DOHH2 (cell line): Measurements from ENCODE around the gene RBFOX2.

Source experiments
- EZH2phosphoT487 ChIP-seq: fragments of 200-600 bp; sonication (generic); IDR thresholded peaks from 2 replicates; pipeline ENCODE4 v1.6.1; 2017; ENCODE audit warnings: borderline replicate concordance, mild to moderate bottlenecking, antibody characterized with exemption, low read length, moderate library complexity, mixed read lengths
- TF ChIP-seq, protein P1 (sequence below): fragments of 200-600 bp; sonication (generic); IDR thresholded peaks from one replicate; pipeline ENCODE4 v1.5.1; 2014; ENCODE audit warnings: antibody characterized with exemption, mild to moderate bottlenecking, low read depth, low read length; ENCODE audit not compliant: poor library complexity, severe bottlenecking

DNA sequence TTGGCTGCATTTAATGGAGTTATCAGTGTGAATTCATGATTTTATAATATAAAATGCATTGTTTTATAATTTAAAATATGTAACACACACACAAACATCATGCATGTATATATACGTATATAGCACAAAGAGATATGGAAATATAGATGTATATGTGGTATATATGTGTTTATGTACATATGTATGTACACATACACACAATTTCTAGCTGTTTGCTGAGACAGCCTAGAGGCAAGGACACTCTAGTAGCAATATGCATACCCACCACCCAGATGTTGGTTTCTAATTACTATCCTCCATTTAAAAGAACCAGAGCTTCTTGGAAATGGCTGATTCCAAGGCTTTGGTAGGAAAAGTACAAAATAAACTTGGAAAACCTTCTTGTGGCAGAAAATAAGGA lies 50.4 kb downstream of the RBFOX2 start:
- TF ChIP-seq, protein P1, sequence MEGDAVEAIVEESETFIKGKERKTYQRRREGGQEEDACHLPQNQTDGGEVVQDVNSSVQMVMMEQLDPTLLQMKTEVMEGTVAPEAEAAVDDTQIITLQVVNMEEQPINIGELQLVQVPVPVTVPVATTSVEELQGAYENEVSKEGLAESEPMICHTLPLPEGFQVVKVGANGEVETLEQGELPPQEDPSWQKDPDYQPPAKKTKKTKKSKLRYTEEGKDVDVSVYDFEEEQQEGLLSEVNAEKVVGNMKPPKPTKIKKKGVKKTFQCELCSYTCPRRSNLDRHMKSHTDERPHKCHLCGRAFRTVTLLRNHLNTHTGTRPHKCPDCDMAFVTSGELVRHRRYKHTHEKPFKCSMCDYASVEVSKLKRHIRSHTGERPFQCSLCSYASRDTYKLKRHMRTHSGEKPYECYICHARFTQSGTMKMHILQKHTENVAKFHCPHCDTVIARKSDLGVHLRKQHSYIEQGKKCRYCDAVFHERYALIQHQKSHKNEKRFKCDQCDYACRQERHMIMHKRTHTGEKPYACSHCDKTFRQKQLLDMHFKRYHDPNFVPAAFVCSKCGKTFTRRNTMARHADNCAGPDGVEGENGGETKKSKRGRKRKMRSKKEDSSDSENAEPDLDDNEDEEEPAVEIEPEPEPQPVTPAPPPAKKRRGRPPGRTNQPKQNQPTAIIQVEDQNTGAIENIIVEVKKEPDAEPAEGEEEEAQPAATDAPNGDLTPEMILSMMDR = no peak
- no peak for TF ChIP-seq EZH2phosphoT487
